Stomach (tissue), 9 donors: Measurements from ENCODE around the gene COMMD1. TPM values are rescaled to one million over a fixed set of nuclear protein-coding genes. Genes with fewer than 3 reads are reported as not detected.

Experiments
- DNase-seq, 2 donors: peaks; one replicate each; pipeline versions ENCODE4 v3.0.0 to v3.0.0-alpha.2; 2013 to 2019
- H3K27ac ChIP-seq, 5 donors: fragments of 200-600 bp in 4 of 5; sonication (generic) in 4 of 5; one replicate each; pipeline ENCODE4 v1.5.1; 2013 to 2019; ENCODE audit warnings: mild to moderate bottlenecking in 1 of 5, moderate library complexity in 1 of 5
- H3K27me3 ChIP-seq, 3 donors: fragments of 200-600 bp; sonication (generic); one replicate each; pipeline ENCODE4 v1.5.1; 2017 to 2019; ENCODE audit warnings: mixed run types in 1 of 3
- H3K36me3 ChIP-seq, 4 donors: fragments of 200-600 bp; sonication (generic); 1 replicate in 3 of 4; 2 replicates in 1 of 4; pipeline ENCODE4 v1.5.1; 2016 to 2019
- H3K4me1 ChIP-seq, 4 donors: fragments of 200-600 bp; sonication (generic); one replicate each; pipeline ENCODE4 v1.5.1; 2016 to 2019
- H3K4me3 ChIP-seq, 4 donors: fragments of 200-600 bp; sonication (generic) in 3 of 4; one replicate each; pipeline ENCODE4 v1.5.1; 2016 to 2019; ENCODE audit warnings: mild to moderate bottlenecking in 1 of 4
- H3K9me3 ChIP-seq, 4 donors: fragments of 200-600 bp; sonication (generic); one replicate each; pipeline ENCODE4 v1.5.1; 2016 to 2019
- EP300 ChIP-seq: sonication (generic); formaldehyde crosslinking; IDR thresholded peaks from one replicate; pipeline ENCODE4 v1.6.1; 2017; ENCODE audit warnings: antibody characterized with exemption
- POLR2A ChIP-seq, 4 donors: fragments of 450-650 bp; IDR thresholded peaks; one replicate each; pipeline ENCODE4 v1.6.1; 2016; ENCODE audit warnings: antibody characterized with exemption in 4 of 4, control low read depth in 2 of 4, mild to moderate bottlenecking in 1 of 4, moderate library complexity in 1 of 4
- POLR2AphosphoS5 ChIP-seq, 3 donors: sonication (generic); formaldehyde crosslinking; IDR thresholded peaks; one replicate each; pipeline ENCODE4 v1.6.1; 2016; ENCODE audit warnings: antibody characterized with exemption in 3 of 3
- WGBS, 5 donors: extraction: QIAGEN DNeasy Blood & Tissue Kit in 3 of 5; methylation state at CpG; one replicate each; pipeline versions ENCODE4 v1.1.5 to v1.1.7; 2013 to 2018; 5-methylcytosine and 5-hydroxymethylcytosine counted together
- intact Hi-C: fragments of 100-400 bp; cut with DNase I; formaldehyde crosslinking; loops from one replicate; pipeline ENCODE4 v1.15.1; 2023; ENCODE audit warnings: low total_unique reads
- polyA plus RNA-seq, 3 donors: library from polyadenylated mRNA; stranded (reverse); fragments of 200-250 nt; gene quantifications; one replicate each; pipeline ENCODE4 v1.2.3, GENCODE V29; 2013
- total RNA-seq, 5 donors: library from RNA; depleted of rRNA; stranded (reverse); fragments of >200 nt; gene quantifications; one replicate each; pipeline versions ENCODE4 v1.1.0 to v1.2.3, GENCODE V29; 2014 to 2016
- TF ChIP-seq, protein P1 (sequence below), 7 experiments: fragments of 450-650 bp in 4 of 7; fragments of 200-600 bp in 3 of 7; sonication (generic) in 3 of 7; IDR thresholded peaks; one replicate each; pipeline ENCODE4 v1.5.1; 2016 to 2019; ENCODE audit warnings: antibody characterized with exemption in 7 of 7, control low read depth in 2 of 7, mild to moderate bottlenecking in 1 of 7
- donor health status: healthy with polysubstance abuse.
- donor health status: Bipolar disorder and iron deficiency.
- donor health status: healthy.

The COMMD1 gene
- total and polyA plus RNA-seq, 8 donors = 12.1 to 155 (median 47.4) TPM

GRCh38 chr2:61926531-61927477 is 21.3 kb downstream of the COMMD1 start:
- Histone ChIP-seq H3K9me3 (no peaks in the 10 kb centered on the region), H3K4me1 (peaks cover 0 to 4% (median 0%) of the 10 kb centered on the region in 4 donors), H3K27me3 (no peaks in the 10 kb centered on the region), H3K36me3 (peaks cover 0 to 14% (median 6%) of the 10 kb centered on the region in 4 donors), H3K4me3 (no peak overlapping the region), H3K27ac (no peak overlapping the region)
- TF ChIP-seq POLR2A (IDR thresholded peaks at IDR 0.05) (no peak), POLR2AphosphoS5 (IDR thresholded peaks at IDR 0.05) (no peak)
- TF ChIP-seq, protein P1, sequence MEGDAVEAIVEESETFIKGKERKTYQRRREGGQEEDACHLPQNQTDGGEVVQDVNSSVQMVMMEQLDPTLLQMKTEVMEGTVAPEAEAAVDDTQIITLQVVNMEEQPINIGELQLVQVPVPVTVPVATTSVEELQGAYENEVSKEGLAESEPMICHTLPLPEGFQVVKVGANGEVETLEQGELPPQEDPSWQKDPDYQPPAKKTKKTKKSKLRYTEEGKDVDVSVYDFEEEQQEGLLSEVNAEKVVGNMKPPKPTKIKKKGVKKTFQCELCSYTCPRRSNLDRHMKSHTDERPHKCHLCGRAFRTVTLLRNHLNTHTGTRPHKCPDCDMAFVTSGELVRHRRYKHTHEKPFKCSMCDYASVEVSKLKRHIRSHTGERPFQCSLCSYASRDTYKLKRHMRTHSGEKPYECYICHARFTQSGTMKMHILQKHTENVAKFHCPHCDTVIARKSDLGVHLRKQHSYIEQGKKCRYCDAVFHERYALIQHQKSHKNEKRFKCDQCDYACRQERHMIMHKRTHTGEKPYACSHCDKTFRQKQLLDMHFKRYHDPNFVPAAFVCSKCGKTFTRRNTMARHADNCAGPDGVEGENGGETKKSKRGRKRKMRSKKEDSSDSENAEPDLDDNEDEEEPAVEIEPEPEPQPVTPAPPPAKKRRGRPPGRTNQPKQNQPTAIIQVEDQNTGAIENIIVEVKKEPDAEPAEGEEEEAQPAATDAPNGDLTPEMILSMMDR (IDR thresholded peaks at IDR 0.05) = no peak
- no peak for DNase-seq
- intact Hi-C loops = no loop called here
- WGBS, 5 donors = 80 to 89% (median 87%) methylated on average over 8 of the region's 8 CpGs

GRCh38 chr2:61928826-61929461 is 23.5 kb downstream of the COMMD1 start:
- no peaks in the 10 kb centered on the region for H3K27me3 ChIP-seq
- TF ChIP-seq EP300 (no peak), POLR2A (IDR thresholded peaks at IDR 0.05) (no peak), POLR2AphosphoS5 (IDR thresholded peaks at IDR 0.05) (no peak)
- TF ChIP-seq, protein P1 (IDR thresholded peaks at IDR 0.05) = no peak
- peaks cover 0 to 28% (median 6%) of the 10 kb centered on the region in 4 donors for H3K36me3 ChIP-seq
- DNase-seq = peak in 1 of 2 donors; percentile 6
- H3K27ac ChIP-seq = no peak overlapping the region
- intact Hi-C loops = no loop called here
- H3K9me3 ChIP-seq = peaks cover 0 to 10% (median 3%) of the 10 kb centered on the region in 4 donors
- H3K4me1 ChIP-seq = peaks cover 0 to 4% (median 0%) of the 10 kb centered on the region in 4 donors
- no peak overlapping the region for H3K4me3 ChIP-seq
- 55 to 78% (median 67%) methylated on average over 5 of the region's 5 CpGs for WGBS, 5 donors

GRCh38 chr2:61937098-61937497 is 31.6 kb downstream of the COMMD1 start:
- TF ChIP-seq, protein P1 (IDR thresholded peaks at IDR 0.05) = no peak
- TF ChIP-seq EP300 (no peak), POLR2AphosphoS5 (IDR thresholded peaks at IDR 0.05) (no peak), POLR2A (IDR thresholded peaks at IDR 0.05) (no peak)
- H3K9me3 ChIP-seq = peaks cover 0 to 10% (median 3%) of the 10 kb centered on the region in 4 donors
- DNase-seq = no peak
- H3K27ac ChIP-seq = no peak overlapping the region
- 65 to 82% (median 73%) methylated on average over 3 of the region's 3 CpGs for WGBS, 5 donors
- peaks cover 0 to 20% (median 9%) of the 10 kb centered on the region in 4 donors for H3K4me1 ChIP-seq
- peaks cover 0 to 20% (median 6%) of the 10 kb centered on the region in 4 donors for H3K36me3 ChIP-seq
- no peaks in the 10 kb centered on the region for H3K27me3 ChIP-seq
- H3K4me3 ChIP-seq = no peak overlapping the region
- intact Hi-C loops = no loop called here

- no peak for DNase-seq
- no peak for TF ChIP-seq POLR2AphosphoS5 (IDR thresholded peaks at IDR 0.05)
- TF ChIP-seq EP300 = no peak
- TF ChIP-seq POLR2A (IDR thresholded peaks at IDR 0.05) = no peak
- TF ChIP-seq, protein P1 (IDR thresholded peaks at IDR 0.05) = no peak
- WGBS, 5 donors = 83 to 91% (median 88%) methylated on average over 5 of the region's 5 CpGs
- peaks cover 0 to 5% (median under 1%) of the 10 kb centered on the region in 4 donors for H3K9me3 ChIP-seq
- H3K27ac ChIP-seq = no peak overlapping the region
- intact Hi-C loops = no loop called here
- no peak overlapping the region for H3K4me3 ChIP-seq
- H3K4me1 ChIP-seq = peaks cover 0 to 20% (median 9%) of the 10 kb centered on the region in 4 donors
- no peaks in the 10 kb centered on the region for H3K27me3 ChIP-seq
- H3K36me3 ChIP-seq = peaks cover 0 to 14% (median 6%) of the 10 kb centered on the region in 4 donors
Measured at GRCh38 chr2:61937886-61938285, 32.4 kb downstream of the COMMD1 start.
